HL-60 (cell line): ENCODE data around the gene SLC25A41.

Experiments
- DNase-seq, 2 experiments: peaks; one replicate each; pipeline ENCODE4 v3.0.0-alpha.2; 2010 to 2020; ENCODE audit warnings: low read depth in 1 of 2, low spot score in 1 of 2
- H3K27ac ChIP-seq: fragments of 250-450 bp; sonication (Bioruptor Pico); replicated peaks from 2 replicates; pipeline ENCODE4 v1.5.1; 2020; ENCODE audit warnings: mild to moderate bottlenecking, moderate library complexity
- H3K27me3 ChIP-seq: fragments of 250-450 bp; sonication (Bioruptor Pico); 2 replicates; pipeline ENCODE4 v1.5.1; 2021; ENCODE audit warnings: mild to moderate bottlenecking, moderate library complexity; ENCODE audit not compliant: insufficient read depth, poor library complexity, severe bottlenecking
- H3K4me3 ChIP-seq: replicated peaks from 2 replicates; pipeline ENCODE4 v1.5.1; 2011; ENCODE audit warnings: mild to moderate bottlenecking, control low read depth, low read length; ENCODE audit not compliant: insufficient read depth
- CTCF ChIP-seq: IDR thresholded peaks from one replicate; pipeline ENCODE4 v1.5.1; 2011; ENCODE audit warnings: low read length, control low read depth, inconsistent platforms; ENCODE audit not compliant: insufficient read depth
- GABPA ChIP-seq: IDR thresholded peaks from 2 replicates; pipeline ENCODE4 v1.6.1; 2012; ENCODE audit warnings: low read depth
- POLR2AphosphoS5 ChIP-seq: IDR thresholded peaks from 2 replicates; pipeline ENCODE4 v1.6.1; 2012; ENCODE audit warnings: low read depth
- SPI1 ChIP-seq: IDR thresholded peaks from 2 replicates; pipeline ENCODE4 v1.6.1; 2012; ENCODE audit warnings: low read depth, mild to moderate bottlenecking, borderline replicate concordance
- TF ChIP-seq, protein P1 (sequence below): IDR thresholded peaks from 2 replicates; pipeline ENCODE4 v1.6.1; 2012; ENCODE audit warnings: low read depth; ENCODE audit not compliant: insufficient replicate concordance

Gene SLC25A41

DNA sequence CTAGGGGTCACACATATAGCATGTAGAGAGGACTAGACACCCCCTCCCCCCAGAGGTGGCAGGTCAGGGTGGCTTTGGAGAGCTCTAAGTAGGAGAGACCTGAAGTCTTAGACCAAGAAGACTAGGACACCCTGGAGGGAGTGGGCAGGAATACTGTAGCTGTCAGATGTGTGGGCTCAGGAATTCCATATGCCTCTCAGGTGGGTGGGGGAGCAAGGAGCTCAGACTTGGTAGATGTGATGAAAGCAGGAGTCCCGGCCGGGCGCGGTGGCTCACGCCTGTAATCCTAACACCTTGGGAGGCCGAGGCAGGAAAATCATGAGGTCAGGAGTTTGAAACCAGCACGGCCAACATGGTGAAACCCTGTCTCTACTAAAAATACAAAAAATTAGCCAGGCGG, 32.1 kb upstream of the SLC25A41 start:
- DNase-seq: no peak
- TF ChIP-seq SPI1 (no peak), GABPA (no peak), POLR2AphosphoS5 (no peak), CTCF (no peak)
- TF ChIP-seq, protein P1, sequence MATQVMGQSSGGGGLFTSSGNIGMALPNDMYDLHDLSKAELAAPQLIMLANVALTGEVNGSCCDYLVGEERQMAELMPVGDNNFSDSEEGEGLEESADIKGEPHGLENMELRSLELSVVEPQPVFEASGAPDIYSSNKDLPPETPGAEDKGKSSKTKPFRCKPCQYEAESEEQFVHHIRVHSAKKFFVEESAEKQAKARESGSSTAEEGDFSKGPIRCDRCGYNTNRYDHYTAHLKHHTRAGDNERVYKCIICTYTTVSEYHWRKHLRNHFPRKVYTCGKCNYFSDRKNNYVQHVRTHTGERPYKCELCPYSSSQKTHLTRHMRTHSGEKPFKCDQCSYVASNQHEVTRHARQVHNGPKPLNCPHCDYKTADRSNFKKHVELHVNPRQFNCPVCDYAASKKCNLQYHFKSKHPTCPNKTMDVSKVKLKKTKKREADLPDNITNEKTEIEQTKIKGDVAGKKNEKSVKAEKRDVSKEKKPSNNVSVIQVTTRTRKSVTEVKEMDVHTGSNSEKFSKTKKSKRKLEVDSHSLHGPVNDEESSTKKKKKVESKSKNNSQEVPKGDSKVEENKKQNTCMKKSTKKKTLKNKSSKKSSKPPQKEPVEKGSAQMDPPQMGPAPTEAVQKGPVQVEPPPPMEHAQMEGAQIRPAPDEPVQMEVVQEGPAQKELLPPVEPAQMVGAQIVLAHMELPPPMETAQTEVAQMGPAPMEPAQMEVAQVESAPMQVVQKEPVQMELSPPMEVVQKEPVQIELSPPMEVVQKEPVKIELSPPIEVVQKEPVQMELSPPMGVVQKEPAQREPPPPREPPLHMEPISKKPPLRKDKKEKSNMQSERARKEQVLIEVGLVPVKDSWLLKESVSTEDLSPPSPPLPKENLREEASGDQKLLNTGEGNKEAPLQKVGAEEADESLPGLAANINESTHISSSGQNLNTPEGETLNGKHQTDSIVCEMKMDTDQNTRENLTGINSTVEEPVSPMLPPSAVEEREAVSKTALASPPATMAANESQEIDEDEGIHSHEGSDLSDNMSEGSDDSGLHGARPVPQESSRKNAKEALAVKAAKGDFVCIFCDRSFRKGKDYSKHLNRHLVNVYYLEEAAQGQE: no peak
- no peak overlapping the region for H3K27ac ChIP-seq
- peaks cover 11% of the 10 kb centered on the region for H3K27me3 ChIP-seq
- no peak overlapping the region for H3K4me3 ChIP-seq

- TF ChIP-seq GABPA (no peak), POLR2AphosphoS5 (no peak), CTCF (no peak), SPI1 (no peak)
- TF ChIP-seq, protein P1: no peak
- Histone ChIP-seq H3K27me3 (peaks cover 11% of the 10 kb centered on the region), H3K4me3 (no peak overlapping the region), H3K27ac (no peak overlapping the region)
- DNase-seq: no peak
Measured at GRCh38 chr19:6465006-6465405, 31.4 kb upstream of the SLC25A41 start.

- H3K27me3 ChIP-seq: peaks cover 11% of the 10 kb centered on the region
- TF ChIP-seq GABPA (no peak), SPI1 (no peak), CTCF (no peak), POLR2AphosphoS5 (no peak)
- TF ChIP-seq, protein P1: no peak
- no peak within 1 kb of the TSS for H3K4me3 ChIP-seq
- no peak for DNase-seq
- no peak within 1 kb of the TSS for H3K27ac ChIP-seq
Measured at GRCh38 chr19:6464070-6464873, 30.7 kb upstream of the SLC25A41 start, which contains the start of gene CRB3. TSS of gene CRB3 (plus strand) at chr19:6464271. CDS start at chr19:6464702, 431 bp downstream.
